ENCODE results near the gene RGS4. TPM values are rescaled to one million over a fixed set of nuclear protein-coding genes. Genes with fewer than 3 reads are reported as not detected.

RGS4 gene
- polyA plus RNA-seq, 2 donors, result 0.33 to 0.39 TPM

DNA sequence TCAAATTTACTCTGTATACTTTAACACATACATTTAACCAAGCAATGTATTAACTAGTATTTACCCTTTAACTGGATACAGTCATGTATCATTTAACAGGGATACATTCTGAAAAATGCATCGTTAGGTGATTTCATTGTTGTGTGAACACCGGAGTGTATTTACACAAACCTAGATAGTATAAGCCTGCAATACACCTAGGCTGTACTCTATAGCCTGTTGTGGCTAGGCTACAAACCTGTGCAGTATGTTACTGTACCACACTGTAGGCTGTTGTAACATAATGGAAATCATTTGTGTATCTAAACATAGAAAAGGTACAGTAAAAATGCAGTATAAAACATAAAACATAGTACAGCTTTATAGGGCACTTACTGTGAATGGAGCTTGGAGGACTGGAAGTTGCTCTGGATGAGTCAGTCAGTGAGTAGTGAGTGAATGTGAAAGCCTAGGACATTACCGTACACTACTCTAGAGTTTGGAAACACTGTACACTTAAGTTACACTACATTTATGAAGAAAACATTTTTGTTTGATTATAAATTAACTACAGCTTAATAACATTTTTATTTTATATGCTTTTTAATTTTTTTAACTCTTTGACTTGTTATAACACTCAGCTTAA is 21.3 kb downstream of the RGS4 start:
- Histone ChIP-seq H3K36me3 (ENCODE audit: control insufficient read depth in 2 of 2, insufficient read depth in 2 of 2, low read length in 1 of 2) (no peaks in the 10 kb centered on the region), H3K27ac (ENCODE audit: low read depth in 2 of 2, low read length in 1 of 2) (no peak overlapping the region), H3K4me3 (ENCODE audit: low read depth in 1 of 2, low read length in 2 of 2) (no peak overlapping the region), H3K9me3 (ENCODE audit: control insufficient read depth in 2 of 2, insufficient read depth in 1 of 2, low read depth in 1 of 2, low read length in 1 of 2) (no peaks in the 10 kb centered on the region), H3K4me1 (ENCODE audit: control insufficient read depth in 2 of 2, insufficient read depth in 2 of 2, low read length in 1 of 2) (no peaks in the 10 kb centered on the region), H3K27me3 (ENCODE audit: control insufficient read depth in 1 of 2, insufficient read depth in 2 of 2, low read length in 2 of 2) (no peaks in the 10 kb centered on the region)
- WGBS, 2 donors, result 72% methylated on average over 3 of the region's 3 CpGs

DNA sequence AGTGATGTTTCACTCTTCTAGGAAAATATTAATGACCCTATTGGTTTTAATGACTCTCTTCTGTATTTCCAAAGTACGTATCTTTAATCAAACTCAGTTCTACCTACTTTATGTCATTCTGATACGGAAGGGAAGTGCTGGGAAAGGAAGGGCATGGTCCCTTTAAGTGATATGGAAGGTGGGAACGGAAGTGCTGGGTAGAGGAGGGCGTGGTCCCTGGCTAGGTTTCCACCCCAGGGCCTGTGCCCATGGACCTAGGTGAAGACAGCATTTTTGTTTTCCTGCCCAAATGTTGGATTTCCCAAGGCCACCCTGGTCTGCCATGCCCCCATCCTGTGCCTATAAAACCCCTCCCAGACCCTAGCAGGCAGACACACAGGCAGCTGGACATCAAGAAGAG is 24.0 kb downstream of the RGS4 start:
- no peaks in the 10 kb centered on the region for H3K36me3 ChIP-seq (ENCODE audit: control insufficient read depth in 2 of 2, insufficient read depth in 2 of 2, low read length in 1 of 2)
- no peaks in the 10 kb centered on the region for H3K9me3 ChIP-seq (ENCODE audit: control insufficient read depth in 2 of 2, insufficient read depth in 1 of 2, low read depth in 1 of 2, low read length in 1 of 2)
- WGBS, 2 donors, result 62 to 70% methylated on average over 4 of the region's 4 CpGs
- H3K4me3 ChIP-seq (ENCODE audit: low read depth in 1 of 2, low read length in 2 of 2), result no peak overlapping the region
- H3K4me1 ChIP-seq (ENCODE audit: control insufficient read depth in 2 of 2, insufficient read depth in 2 of 2, low read length in 1 of 2), result no peaks in the 10 kb centered on the region
- no peaks in the 10 kb centered on the region for H3K27me3 ChIP-seq (ENCODE audit: control insufficient read depth in 1 of 2, insufficient read depth in 2 of 2, low read length in 2 of 2)
- no peak overlapping the region for H3K27ac ChIP-seq (ENCODE audit: low read depth in 2 of 2, low read length in 1 of 2)

- no peaks in the 10 kb centered on the region for H3K36me3 ChIP-seq (ENCODE audit: control insufficient read depth in 2 of 2, insufficient read depth in 2 of 2, low read length in 1 of 2)
- no peaks in the 10 kb centered on the region for H3K4me1 ChIP-seq (ENCODE audit: control insufficient read depth in 2 of 2, insufficient read depth in 2 of 2, low read length in 1 of 2)
- H3K27ac ChIP-seq (ENCODE audit: low read depth in 2 of 2, low read length in 1 of 2), result no peak overlapping the region
- no peaks in the 10 kb centered on the region for H3K9me3 ChIP-seq (ENCODE audit: control insufficient read depth in 2 of 2, insufficient read depth in 1 of 2, low read depth in 1 of 2, low read length in 1 of 2)
- H3K4me3 ChIP-seq (ENCODE audit: low read depth in 1 of 2, low read length in 2 of 2), result no peak overlapping the region
- WGBS, 2 donors, result 87 to 89% methylated on average over 9 of the region's 9 CpGs
- no peaks in the 10 kb centered on the region for H3K27me3 ChIP-seq (ENCODE audit: control insufficient read depth in 1 of 2, insufficient read depth in 2 of 2, low read length in 2 of 2)
Observed at GRCh38 chr1:163093579-163093978, 24.4 kb downstream of the RGS4 start.

DNA sequence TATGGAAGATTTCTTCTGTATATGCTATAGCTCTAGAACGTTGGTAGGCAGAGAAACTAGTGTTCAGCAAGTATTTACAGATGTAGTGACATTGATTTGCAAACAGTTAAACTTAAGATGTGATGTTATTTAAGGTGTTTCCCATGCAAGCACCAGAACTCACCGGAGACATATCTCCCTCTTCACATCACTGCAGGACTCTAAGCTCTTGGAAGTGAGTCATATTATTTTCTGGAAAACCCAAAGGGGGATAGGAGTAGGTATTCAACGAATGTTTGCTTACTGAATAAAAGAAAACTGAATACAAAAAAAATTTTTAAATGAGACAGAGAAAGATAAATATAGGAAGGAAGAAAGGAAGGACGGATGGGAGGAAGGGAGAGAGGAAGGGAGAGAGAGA is 25.0 kb downstream of the RGS4 start:
- Histone ChIP-seq H3K4me1 (ENCODE audit: control insufficient read depth in 2 of 2, insufficient read depth in 2 of 2, low read length in 1 of 2) (no peaks in the 10 kb centered on the region), H3K27ac (ENCODE audit: low read depth in 2 of 2, low read length in 1 of 2) (no peak overlapping the region), H3K36me3 (ENCODE audit: control insufficient read depth in 2 of 2, insufficient read depth in 2 of 2, low read length in 1 of 2) (no peaks in the 10 kb centered on the region), H3K27me3 (ENCODE audit: control insufficient read depth in 1 of 2, insufficient read depth in 2 of 2, low read length in 2 of 2) (no peaks in the 10 kb centered on the region), H3K4me3 (ENCODE audit: low read depth in 1 of 2, low read length in 2 of 2) (no peak overlapping the region), H3K9me3 (ENCODE audit: control insufficient read depth in 2 of 2, insufficient read depth in 1 of 2, low read depth in 1 of 2, low read length in 1 of 2) (no peaks in the 10 kb centered on the region)
- 38% methylated on average over 4 of the region's 4 CpGs for WGBS, 2 donors

DNA sequence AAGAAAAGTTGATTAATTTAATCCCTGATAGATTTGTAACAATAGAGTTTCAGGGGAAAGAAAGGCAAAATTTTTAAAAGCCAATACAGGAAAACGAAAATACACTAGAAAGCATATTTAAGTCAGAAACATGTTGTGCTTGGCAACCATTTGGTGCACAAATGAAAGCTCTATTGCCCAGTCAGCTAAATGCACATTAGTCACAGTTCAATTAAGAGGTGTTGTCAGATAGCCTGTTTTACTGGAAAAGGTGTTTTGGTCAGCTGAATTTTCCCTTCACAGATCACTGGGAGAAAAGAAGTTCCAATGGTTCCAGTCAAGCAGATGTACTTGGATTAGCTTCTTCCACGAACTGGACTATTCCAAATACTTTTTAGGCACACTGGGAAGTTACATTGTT is 25.4 kb downstream of the RGS4 start:
- 43 to 46% methylated on average over 2 of the region's 2 CpGs for WGBS, 2 donors
- Histone ChIP-seq H3K4me3 (ENCODE audit: low read depth in 1 of 2, low read length in 2 of 2) (no peak overlapping the region), H3K36me3 (ENCODE audit: control insufficient read depth in 2 of 2, insufficient read depth in 2 of 2, low read length in 1 of 2) (no peaks in the 10 kb centered on the region), H3K27ac (ENCODE audit: low read depth in 2 of 2, low read length in 1 of 2) (no peak overlapping the region), H3K27me3 (ENCODE audit: control insufficient read depth in 1 of 2, insufficient read depth in 2 of 2, low read length in 2 of 2) (no peaks in the 10 kb centered on the region), H3K9me3 (ENCODE audit: control insufficient read depth in 2 of 2, insufficient read depth in 1 of 2, low read depth in 1 of 2, low read length in 1 of 2) (no peaks in the 10 kb centered on the region), H3K4me1 (ENCODE audit: control insufficient read depth in 2 of 2, insufficient read depth in 2 of 2, low read length in 1 of 2) (no peaks in the 10 kb centered on the region)

DNA sequence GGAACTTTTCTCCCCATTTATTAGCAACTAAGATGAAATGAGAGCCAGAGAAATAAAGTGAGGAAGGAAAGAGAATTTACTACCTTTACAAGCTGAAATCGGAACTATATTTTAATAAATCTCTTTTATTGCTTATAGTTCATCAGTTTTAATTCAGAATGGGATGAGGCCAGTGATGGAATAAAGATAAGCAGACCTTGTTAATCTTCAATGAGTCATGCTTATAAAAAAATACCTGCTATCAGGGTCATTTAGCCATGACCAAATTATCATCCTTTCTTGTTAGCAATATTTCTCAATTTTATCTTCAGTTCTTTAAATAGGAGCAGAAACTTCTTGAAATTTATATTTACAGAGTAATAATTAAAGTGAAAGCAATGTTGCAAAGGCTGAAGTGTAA is 26.1 kb downstream of the RGS4 start:
- no peaks in the 10 kb centered on the region for H3K4me1 ChIP-seq (ENCODE audit: control insufficient read depth in 2 of 2, insufficient read depth in 2 of 2, low read length in 1 of 2)
- no peaks in the 10 kb centered on the region for H3K9me3 ChIP-seq (ENCODE audit: control insufficient read depth in 2 of 2, insufficient read depth in 1 of 2, low read depth in 1 of 2, low read length in 1 of 2)
- H3K27me3 ChIP-seq (ENCODE audit: control insufficient read depth in 1 of 2, insufficient read depth in 2 of 2, low read length in 2 of 2), result no peaks in the 10 kb centered on the region
- 81 to 94% methylated on average over 1 of the region's 1 CpG for WGBS, 2 donors
- no peak overlapping the region for H3K4me3 ChIP-seq (ENCODE audit: low read depth in 1 of 2, low read length in 2 of 2)
- no peak overlapping the region for H3K27ac ChIP-seq (ENCODE audit: low read depth in 2 of 2, low read length in 1 of 2)
- H3K36me3 ChIP-seq (ENCODE audit: control insufficient read depth in 2 of 2, insufficient read depth in 2 of 2, low read length in 1 of 2), result no peaks in the 10 kb centered on the region

- Histone ChIP-seq H3K9me3 (ENCODE audit: control insufficient read depth in 2 of 2, insufficient read depth in 1 of 2, low read depth in 1 of 2, low read length in 1 of 2) (no peaks in the 10 kb centered on the region), H3K4me3 (ENCODE audit: low read depth in 1 of 2, low read length in 2 of 2) (no peak overlapping the region), H3K27ac (ENCODE audit: low read depth in 2 of 2, low read length in 1 of 2) (no peak overlapping the region), H3K4me1 (ENCODE audit: control insufficient read depth in 2 of 2, insufficient read depth in 2 of 2, low read length in 1 of 2) (no peaks in the 10 kb centered on the region), H3K27me3 (ENCODE audit: control insufficient read depth in 1 of 2, insufficient read depth in 2 of 2, low read length in 2 of 2) (no peaks in the 10 kb centered on the region), H3K36me3 (ENCODE audit: control insufficient read depth in 2 of 2, insufficient read depth in 2 of 2, low read length in 1 of 2) (no peaks in the 10 kb centered on the region)
- 54 to 57% methylated on average over 1 of the region's 1 CpG for WGBS, 2 donors
Observed at GRCh38 chr1:163102590-163102989, 33.4 kb downstream of the RGS4 start.

GRCh38 chr1:163104385-163105099 is 35.4 kb downstream of the RGS4 start:
- Histone ChIP-seq H3K36me3 (ENCODE audit: control insufficient read depth in 2 of 2, insufficient read depth in 2 of 2, low read length in 1 of 2) (no peaks in the 10 kb centered on the region), H3K9me3 (ENCODE audit: control insufficient read depth in 2 of 2, insufficient read depth in 1 of 2, low read depth in 1 of 2, low read length in 1 of 2) (no peaks in the 10 kb centered on the region), H3K4me3 (ENCODE audit: low read depth in 1 of 2, low read length in 2 of 2) (no peak overlapping the region), H3K4me1 (ENCODE audit: control insufficient read depth in 2 of 2, insufficient read depth in 2 of 2, low read length in 1 of 2) (no peaks in the 10 kb centered on the region), H3K27me3 (ENCODE audit: control insufficient read depth in 1 of 2, insufficient read depth in 2 of 2, low read length in 2 of 2) (no peaks in the 10 kb centered on the region), H3K27ac (ENCODE audit: low read depth in 2 of 2, low read length in 1 of 2) (no peak overlapping the region)
- WGBS, 2 donors, result 51 to 59% methylated on average over 4 of the region's 4 CpGs

DNA sequence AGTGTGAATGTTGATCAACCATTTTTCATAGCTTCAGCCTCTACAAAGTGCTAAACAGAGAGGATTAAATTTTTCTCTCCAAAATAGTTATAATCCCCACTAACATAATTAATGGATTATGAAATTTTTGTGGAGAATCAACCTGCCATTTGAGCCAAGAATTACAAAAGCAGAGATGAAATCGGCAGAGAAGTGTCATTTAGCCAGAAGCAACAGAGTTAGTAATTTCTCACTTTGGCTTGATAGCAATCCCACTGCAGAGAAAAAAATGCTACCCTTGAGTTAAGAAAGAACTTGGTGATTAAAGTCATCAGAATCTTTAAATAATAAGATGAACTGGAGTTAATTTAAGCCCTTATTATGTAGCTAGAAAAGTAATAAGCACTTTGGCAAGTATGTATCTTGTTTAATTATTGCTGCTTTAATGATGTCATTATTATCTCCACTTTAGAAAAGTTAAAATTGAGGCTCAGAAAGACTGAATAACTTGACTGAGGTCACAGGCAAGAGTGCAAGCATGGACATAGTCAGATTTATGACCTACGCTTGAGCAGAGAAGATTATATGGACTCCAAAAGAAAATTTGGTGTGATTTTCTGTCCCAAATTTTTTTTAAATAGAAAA is 37.3 kb downstream of the RGS4 start:
- H3K4me3 ChIP-seq (ENCODE audit: low read depth in 1 of 2, low read length in 2 of 2), result no peak overlapping the region
- H3K27ac ChIP-seq (ENCODE audit: low read depth in 2 of 2, low read length in 1 of 2), result no peak overlapping the region
- no peaks in the 10 kb centered on the region for H3K36me3 ChIP-seq (ENCODE audit: control insufficient read depth in 2 of 2, insufficient read depth in 2 of 2, low read length in 1 of 2)
- H3K9me3 ChIP-seq (ENCODE audit: control insufficient read depth in 2 of 2, insufficient read depth in 1 of 2, low read depth in 1 of 2, low read length in 1 of 2), result no peaks in the 10 kb centered on the region
- H3K27me3 ChIP-seq (ENCODE audit: control insufficient read depth in 1 of 2, insufficient read depth in 2 of 2, low read length in 2 of 2), result no peaks in the 10 kb centered on the region
- no peaks in the 10 kb centered on the region for H3K4me1 ChIP-seq (ENCODE audit: control insufficient read depth in 2 of 2, insufficient read depth in 2 of 2, low read length in 1 of 2)
- 49 to 50% methylated on average over 2 of the region's 2 CpGs for WGBS, 2 donors

GRCh38 chr1:163107655-163108054 is 38.5 kb downstream of the RGS4 start:
- no peak overlapping the region for H3K27ac ChIP-seq (ENCODE audit: low read depth in 2 of 2, low read length in 1 of 2)
- no peaks in the 10 kb centered on the region for H3K9me3 ChIP-seq (ENCODE audit: control insufficient read depth in 2 of 2, insufficient read depth in 1 of 2, low read depth in 1 of 2, low read length in 1 of 2)
- no peaks in the 10 kb centered on the region for H3K4me1 ChIP-seq (ENCODE audit: control insufficient read depth in 2 of 2, insufficient read depth in 2 of 2, low read length in 1 of 2)
- H3K36me3 ChIP-seq (ENCODE audit: control insufficient read depth in 2 of 2, insufficient read depth in 2 of 2, low read length in 1 of 2), result no peaks in the 10 kb centered on the region
- no peak overlapping the region for H3K4me3 ChIP-seq (ENCODE audit: low read depth in 1 of 2, low read length in 2 of 2)
- H3K27me3 ChIP-seq (ENCODE audit: control insufficient read depth in 1 of 2, insufficient read depth in 2 of 2, low read length in 2 of 2), result no peaks in the 10 kb centered on the region
- 86 to 87% methylated on average over 5 of the region's 5 CpGs for WGBS, 2 donors

Measured in esophagus (tissue), 2 donors.